22Rv1 (cell line): ENCODE measurements around the gene MEG3.

Source experiments
- CTCF ChIP-seq: fragments of 450-650 bp; IDR thresholded peaks from 2 replicates; pipeline ENCODE4 v1.5.1; 2017; ENCODE audit warnings: mild to moderate bottlenecking
- ZFX ChIP-seq: fragments of 450-650 bp; IDR thresholded peaks from 2 replicates; pipeline ENCODE4 v1.6.1; 2017; ENCODE audit warnings: antibody characterized with exemption, borderline replicate concordance

DNA sequence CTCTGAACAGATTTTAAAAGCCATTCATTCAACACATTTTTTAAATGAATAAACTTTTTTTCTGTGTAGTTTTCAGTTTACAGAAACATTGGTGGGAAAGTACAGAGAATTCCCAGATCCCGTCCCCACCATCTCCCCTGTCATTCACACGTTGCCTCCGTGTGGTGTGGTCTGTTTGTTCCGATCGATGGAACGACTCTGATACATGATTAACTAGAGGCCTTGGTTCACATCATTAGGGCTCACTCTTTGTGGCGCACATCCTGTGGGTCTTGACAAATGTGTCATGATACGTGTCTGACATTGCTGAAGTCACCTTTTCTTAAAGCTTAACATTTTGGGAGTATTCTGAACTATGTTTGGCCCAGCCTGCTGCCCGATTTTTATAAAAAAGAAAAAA lies 18.5 kb downstream of the MEG3 start:
- TF ChIP-seq CTCF (no peak), ZFX (no peak)
